Lower leg skin (tissue), 3 donors: ENCODE data around the gene MAPK8.

Source experiments
- CTCF ChIP-seq, 3 donors: fragments of 450-650 bp; IDR thresholded peaks; one replicate each; pipeline ENCODE4 v1.5.1; 2016; ENCODE audit warnings: antibody characterized with exemption in 3 of 3, mild to moderate bottlenecking in 3 of 3, moderate library complexity in 2 of 3
- POLR2A ChIP-seq, 2 donors: fragments of 450-650 bp; IDR thresholded peaks; one replicate each; pipeline ENCODE4 v1.6.1; 2016 to 2017; ENCODE audit warnings: antibody characterized with exemption in 2 of 2, mild to moderate bottlenecking in 1 of 2, moderate library complexity in 1 of 2

- TF ChIP-seq POLR2A (IDR thresholded peaks at IDR 0.05) (no peak), CTCF (IDR thresholded peaks at IDR 0.05) (no peak)
Measured at GRCh38 chr10:48442090-48442808, 135.8 kb downstream of the MAPK8 start.
